H1 (cell line): Measurements from ENCODE around the gene TRMT61A. TPM values are rescaled to one million over a fixed set of nuclear protein-coding genes. Genes with fewer than 3 reads are reported as not detected.

Experiments used
- CTCF ChIA-PET: fragments of 300-600 bp; sonication (Branson Sonifier 250); formaldehyde crosslinking; loops from one replicate; lab custom pipeline; 2021; ENCODE audit not compliant: partially characterized antibody; lab: Charles Lee
- POLR2A ChIA-PET: fragments of 300-600 bp; sonication (Branson Sonifier 250); formaldehyde crosslinking; loops from one replicate; lab custom pipeline; 2021; ENCODE audit warnings: inconsistent platforms; ENCODE audit not compliant: partially characterized antibody; lab: Charles Lee
- DNase-seq, 2 experiments: peaks; one replicate each; pipeline versions ENCODE4 v3.0.0 to v3.0.0-alpha.2; 2010 to 2022; ENCODE audit warnings: low spot score in 2 of 2, low read depth in 1 of 2, mixed read lengths in 1 of 2
- FAIRE-seq: peaks from 2 replicates; lab custom pipeline; 2011; peaks lifted over from hg19 to GRCh38; lab: Jason Lieb, UNC
- H2AFZ ChIP-seq: 2 replicates; pipeline ENCODE4 v1.8.1; 2012; ENCODE audit warnings: low read length, inconsistent platforms
- H2AK5ac ChIP-seq: 2 replicates; pipeline ENCODE4 v1.6.1; 2013; ENCODE audit warnings: low read depth, low read length
- H2BK120ac ChIP-seq: replicated peaks from 2 replicates; pipeline ENCODE3; 2013; ENCODE audit warnings: low read depth, low read length, inconsistent platforms
- H2BK12ac ChIP-seq: 2 replicates; pipeline ENCODE4 v1.6.1; 2013; ENCODE audit warnings: low read depth, low read length
- H2BK15ac ChIP-seq: 2 replicates; pipeline ENCODE4 v1.6.1; 2013; ENCODE audit warnings: low read length
- H2BK20ac ChIP-seq: 2 replicates; pipeline ENCODE4 v1.6.1; 2013; ENCODE audit warnings: low read length
- H2BK5ac ChIP-seq: 2 replicates; pipeline ENCODE4 v1.6.1; 2013; ENCODE audit warnings: low read depth, low read length
- H3K14ac ChIP-seq: 2 replicates; pipeline ENCODE4 v1.6.1; 2013; ENCODE audit warnings: inconsistent platforms; ENCODE audit not compliant: insufficient read length
- H3K18ac ChIP-seq: 2 replicates; pipeline ENCODE4 v1.6.1; 2013; ENCODE audit warnings: low read length; ENCODE audit errors: extremely low read depth
- H3K23ac ChIP-seq: 2 replicates; pipeline ENCODE4 v1.6.1; 2013; ENCODE audit warnings: inconsistent platforms; ENCODE audit not compliant: insufficient read length
- H3K23me2 ChIP-seq: 2 replicates; pipeline ENCODE4 v1.6.1; 2013; ENCODE audit warnings: low read depth, low read length
- H3K27ac ChIP-seq: 2 replicates; pipeline ENCODE4 v1.6.1; 2011; ENCODE audit warnings: low read depth, low read length, inconsistent platforms
- H3K27me3 ChIP-seq, 4 experiments: replicated peaks in 1 of 4; 1 replicate in 1 of 4; 2 replicates in 3 of 4; pipeline versions ENCODE4 v1.6.1 to v1.8.1; 2011 to 2013; ENCODE audit warnings: low read length in 3 of 4, mild to moderate bottlenecking in 3 of 4, inconsistent platforms in 2 of 4, mixed read lengths in 2 of 4, moderate library complexity in 1 of 4; ENCODE audit not compliant: control insufficient read depth in 3 of 4, insufficient read depth in 3 of 4; ENCODE audit errors: extremely low read depth in 1 of 4
- H3K36me3 ChIP-seq, 4 experiments: 2 replicates each; pipeline versions ENCODE4 v1.6.1 to v1.8.1; 2011 to 2013; ENCODE audit warnings: mild to moderate bottlenecking in 4 of 4, low read length in 3 of 4, moderate library complexity in 2 of 4, control low read depth in 1 of 4, inconsistent platforms in 1 of 4; ENCODE audit not compliant: insufficient read depth in 4 of 4, control insufficient read depth in 2 of 4
- H3K4ac ChIP-seq: replicated peaks from 2 replicates; pipeline ENCODE3; 2013; ENCODE audit warnings: low read length, low read depth, mixed read lengths, inconsistent platforms; ENCODE audit not compliant: insufficient read length
- H3K4me1 ChIP-seq, 4 experiments: replicated peaks in 1 of 4; 1 replicate in 1 of 4; 2 replicates in 3 of 4; pipeline versions ENCODE4 v1.6.1 to v1.8.1; 2011 to 2013; ENCODE audit warnings: low read length in 3 of 4, inconsistent platforms in 2 of 4, mixed read lengths in 1 of 4; ENCODE audit not compliant: insufficient read depth in 4 of 4, control insufficient read depth in 3 of 4
- H3K4me2 ChIP-seq, 2 experiments: 2 replicates each; pipeline versions ENCODE4 v1.6.1 to v1.8.1; 2011 to 2013; ENCODE audit warnings: low read depth in 2 of 2, low read length in 2 of 2, control low read depth in 1 of 2, inconsistent platforms in 1 of 2, mild to moderate bottlenecking in 1 of 2; ENCODE audit not compliant: insufficient read depth in 1 of 2
- H3K4me3 ChIP-seq, 4 experiments: fragments of 200-600, 300-600 bp in 1 of 4; sonication (generic), shearing (Covaris generic), sonication (Bioruptor Twin) in 1 of 4; 2 replicates each; pipeline versions ENCODE4 v1.5.1 to v1.8.1; 2011 to 2016; ENCODE audit warnings: low read length in 4 of 4, low read depth in 3 of 4, control low read depth in 2 of 4, inconsistent platforms in 2 of 4, mild to moderate bottlenecking in 2 of 4, mixed read lengths in 1 of 4, moderate library complexity in 1 of 4; ENCODE audit not compliant: insufficient read depth in 2 of 4; ENCODE audit errors: extremely low read depth in 1 of 4
- H3K56ac ChIP-seq: replicated peaks from 2 replicates; pipeline ENCODE3; 2013; ENCODE audit warnings: low read depth, mild to moderate bottlenecking, mixed read lengths, low read length, inconsistent platforms; ENCODE audit not compliant: insufficient read length
- H3K79me1 ChIP-seq: 2 replicates; pipeline ENCODE4 v1.6.1; 2013; ENCODE audit warnings: low read depth, low read length, control low read depth
- H3K79me2 ChIP-seq, 2 experiments: 2 replicates each; pipeline versions ENCODE4 v1.6.1 to v1.8.1; 2012 to 2013; ENCODE audit warnings: low read length in 2 of 2, mild to moderate bottlenecking in 2 of 2, inconsistent platforms in 1 of 2; ENCODE audit not compliant: insufficient read depth in 2 of 2, control insufficient read depth in 1 of 2
- H3K9ac ChIP-seq, 4 experiments: replicated peaks in 1 of 4; 1 replicate in 1 of 4; 2 replicates in 3 of 4; pipeline versions ENCODE4 v1.6.1 to v1.8.1; 2011 to 2013; ENCODE audit warnings: low read depth in 3 of 4, low read length in 3 of 4, control low read depth in 2 of 4, mild to moderate bottlenecking in 2 of 4, moderate library complexity in 2 of 4, inconsistent platforms in 1 of 4; ENCODE audit errors: extremely low read depth in 1 of 4
- H3K9me3 ChIP-seq, 2 experiments: 2 replicates each; pipeline versions ENCODE4 v1.6.1 to v1.8.1; 2012 to 2013; ENCODE audit warnings: mild to moderate bottlenecking in 2 of 2, moderate library complexity in 2 of 2, control low read depth in 1 of 2, inconsistent platforms in 1 of 2, low read depth in 1 of 2, low read length in 1 of 2, mixed read lengths in 1 of 2; ENCODE audit not compliant: insufficient read depth in 2 of 2
- H4K20me1 ChIP-seq, 2 experiments: replicated peaks in 1 of 2; 2 replicates each; pipeline versions ENCODE3 to v1.8.1; 2011 to 2013; ENCODE audit warnings: inconsistent platforms in 2 of 2, low read length in 2 of 2, mild to moderate bottlenecking in 1 of 2; ENCODE audit not compliant: insufficient read depth in 2 of 2, control insufficient read depth in 1 of 2
- H4K5ac ChIP-seq: 2 replicates; pipeline ENCODE4 v1.6.1; 2013; ENCODE audit warnings: low read length, low read depth, mixed read lengths, inconsistent platforms; ENCODE audit not compliant: insufficient read length
- H4K8ac ChIP-seq: 2 replicates; pipeline ENCODE4 v1.8.0; 2013; ENCODE audit warnings: mild to moderate bottlenecking, moderate library complexity, low read length, inconsistent platforms; ENCODE audit not compliant: insufficient read depth; ENCODE audit errors: extremely low read depth
- H4K91ac ChIP-seq: replicated peaks from 2 replicates; pipeline ENCODE3; 2013; ENCODE audit warnings: low read length, mixed read lengths, inconsistent platforms; ENCODE audit not compliant: insufficient read length
- EP300 ChIP-seq, 2 experiments: IDR thresholded peaks; 1 replicate in 1 of 2; 2 replicates in 1 of 2; pipeline ENCODE4 v1.6.1; 2011 to 2012; ENCODE audit warnings: low read depth in 2 of 2, low read length in 2 of 2, mild to moderate bottlenecking in 2 of 2, borderline replicate concordance in 1 of 2, inconsistent platforms in 1 of 2, moderate library complexity in 1 of 2
- HDAC2 ChIP-seq, 2 experiments: fragments of 300-600 bp in 1 of 2; sonication (generic) in 1 of 2; IDR thresholded peaks; 2 replicates each; pipeline ENCODE4 v1.6.1; 2011 to 2012; ENCODE audit warnings: low read depth in 2 of 2, low read length in 2 of 2, mild to moderate bottlenecking in 2 of 2, moderate library complexity in 2 of 2, borderline replicate concordance in 1 of 2, inconsistent platforms in 1 of 2
- KDM4A ChIP-seq: IDR thresholded peaks from one replicate; pipeline ENCODE4 v1.7.1; 2012; ENCODE audit warnings: low read depth, mild to moderate bottlenecking, moderate library complexity, low read length, inconsistent platforms; ENCODE audit not compliant: severe bottlenecking
- NRF1 ChIP-seq: IDR thresholded peaks from 2 replicates; pipeline ENCODE4 v1.6.1; 2011; ENCODE audit warnings: mild to moderate bottlenecking, low read depth, low read length, improper control_type of control experiment
- POLR2AphosphoS5 ChIP-seq: IDR thresholded peaks from 2 replicates; pipeline ENCODE4 v1.6.1; 2011; ENCODE audit warnings: low read depth, low read length
- SP1 ChIP-seq: IDR thresholded peaks from 2 replicates; pipeline ENCODE4 v1.6.1; 2011; ENCODE audit warnings: low read depth, low read length
- SRF ChIP-seq: IDR thresholded peaks from 2 replicates; pipeline ENCODE4 v1.6.1; 2011; ENCODE audit warnings: mild to moderate bottlenecking, low read depth, low read length, moderate library complexity
- TEAD4 ChIP-seq: IDR thresholded peaks from 2 replicates; pipeline ENCODE4 v1.6.1; 2012; ENCODE audit warnings: low read depth, low read length, inconsistent platforms, mixed read lengths
- YY1 ChIP-seq: IDR thresholded peaks from 2 replicates; pipeline ENCODE4 v1.6.1; 2011; ENCODE audit warnings: low read depth, mild to moderate bottlenecking, low read length
- ZNF274 ChIP-seq: IDR thresholded peaks from 2 replicates; pipeline ENCODE4 v1.7.0; 2012; ENCODE audit warnings: low read length, borderline replicate concordance; ENCODE audit errors: extremely low read depth
- WGBS, 2 experiments: shearing (Covaris generic) in 1 of 2; methylation state at CpG; one replicate each; pipeline versions ENCODE4 v1.1.6 to v1.1.7; 2013 to 2015; ENCODE audit warnings: low lambda C conversion rate in 2 of 2, mixed read lengths in 2 of 2, inconsistent platforms in 1 of 2, low coverage in 1 of 2, missing lambda C conversion rate in 1 of 2; ENCODE audit not compliant: insufficient replicate concordance in 2 of 2, insufficient coverage in 1 of 2, insufficient read length in 1 of 2; ENCODE audit errors: extremely low coverage in 1 of 2, missing lambda C conversion rate in 1 of 2; 5-methylcytosine and 5-hydroxymethylcytosine counted together
- polyA plus RNA-seq, 7 experiments: library from polyadenylated mRNA; depleted of rRNA in 3 of 7; stranded (reverse) in 5 of 7; unstranded in 2 of 7; fragments of >200 nt in 5 of 7; fragments of 200-250 nt in 2 of 7; gene quantifications; 1 replicate in 5 of 7; 2 replicates in 1 of 7; 4 replicates in 1 of 7; pipeline versions ENCODE4 v1.2.1 to v1.2.3, GENCODE V29; 2011 to 2013; ENCODE audit warnings: missing spikeins in 2 of 7, mixed read lengths in 2 of 7
- total RNA-seq: library from RNA; stranded (reverse); fragmentation: NEBNext Ultra II Directional; extraction: Animal tissue kit (Norgen Biotek cat#: 25700); gene quantifications from 2 replicates; pipeline ENCODE4 v1.2.1, GENCODE V29; 2021
- TF ChIP-seq, protein P1 (sequence below): IDR thresholded peaks from 2 replicates; pipeline ENCODE4 v1.6.1; 2011; ENCODE audit warnings: low read length, improper control_type of control experiment

Gene TRMT61A
- total and polyA plus RNA-seq, 2 of the 8 experiments (the other 6 are each of a cell fraction or from before 2014, with no cell fraction given) = 15.8 to 19.0 TPM

DNA sequence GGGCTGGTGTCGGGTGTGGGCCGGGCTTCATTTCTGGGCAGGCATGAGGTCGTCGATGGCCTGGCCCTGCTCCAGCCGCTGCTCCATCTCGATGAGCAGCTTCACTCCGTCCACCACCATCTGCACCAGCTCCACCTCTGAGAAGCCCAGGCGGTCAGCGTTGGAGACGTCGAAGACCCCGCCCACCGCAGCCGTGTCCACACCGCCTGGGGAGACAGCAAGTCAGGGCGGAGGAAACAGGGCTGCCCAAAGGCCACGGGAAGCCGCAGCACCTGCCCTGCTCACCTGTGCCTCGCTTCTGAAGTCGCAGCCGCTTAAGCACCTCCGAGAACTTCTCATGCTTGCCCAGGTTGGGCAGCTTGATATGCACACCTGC is 9.2 kb upstream of the TRMT61A start:
- no peak overlapping the region for H4K5ac ChIP-seq
- H4K8ac ChIP-seq = no peak overlapping the region
- H3K4me1 ChIP-seq = peaks cover 0 to 28% (median 19%) of the 10 kb centered on the region in 4 experiments; a peak in 6 of 7 replicates
- no peak overlapping the region for H2BK120ac ChIP-seq
- H4K91ac ChIP-seq = no peak overlapping the region
- no peak overlapping the region for H3K9ac ChIP-seq
- H3K4me2 ChIP-seq = peak overlapping the region; percentile 73 to 80; a peak in 1 of 4 replicates
- 90% methylated on average over 20 of the region's 22 CpGs; no CpG with 5 or more reads in 1 of the 2 experiments for WGBS, 2 experiments
- no peak overlapping the region for H2AK5ac ChIP-seq
- H2BK20ac ChIP-seq = no peak overlapping the region
- DNase-seq (no peak), FAIRE-seq (no peak)
- H3K79me1 ChIP-seq = no peaks in the 10 kb centered on the region; the same call in 1 of the 2 replicates
- H3K79me2 ChIP-seq = peaks cover 0 to 2% of the 10 kb centered on the region in 2 experiments; a peak in 1 of 4 replicates
- H3K36me3 ChIP-seq = peaks cover 8 to 23% (median 17%) of the 10 kb centered on the region in 4 experiments; a peak in 7 of 8 replicates
- H3K9me3 ChIP-seq = no peaks in the 10 kb centered on the region
- ChIA-PET CTCF (interaction anchor here (0.6 to 31.3 kb wide), 9 partner anchors 10 to 194 kb away, joined by 3 to 921 read pairs (median 7); partner anchors contain the start of genes BAG5 and TRMT61A), POLR2A (interaction anchor here (1.3 to 12.6 kb wide), 6 partner anchors 9 to 175 kb away, joined by 3 to 844 read pairs (median 34); partner anchors contain the start of genes BAG5, COA8 and TRMT61A)
- H3K18ac ChIP-seq = no peak overlapping the region
- H2BK15ac ChIP-seq = no peak overlapping the region
- no peak overlapping the region for H3K4me3 ChIP-seq
- H3K4ac ChIP-seq = no peak overlapping the region
- peaks cover 10 to 20% of the 10 kb centered on the region in 2 experiments for H4K20me1 ChIP-seq
- H2BK12ac ChIP-seq = no peak overlapping the region
- no peak overlapping the region for H3K14ac ChIP-seq
- no peak overlapping the region for H2AFZ ChIP-seq
- H2BK5ac ChIP-seq = 0 out of 2 replicates have a peak overlapping the region, but pooled peaks have one; percentile 27
- no peak overlapping the region for H3K23ac ChIP-seq
- no peak overlapping the region for H3K56ac ChIP-seq
- peaks cover 3 to 17% (median 13%) of the 10 kb centered on the region in 4 experiments for H3K27me3 ChIP-seq
- H3K27ac ChIP-seq = no peak overlapping the region
- H3K23me2 ChIP-seq = peaks cover 14% of the 10 kb centered on the region; the same call in 1 of the 2 replicates
- TF ChIP-seq HDAC2 (IDR thresholded peaks at IDR 0.05; ENCODE audit: borderline replicate concordance in 1 of 2, low read depth in 2 of 2, low read length in 2 of 2) = no peak
- no peak for TF ChIP-seq SP1
- no peak; the same call in 1 of the 2 replicates for TF ChIP-seq POLR2AphosphoS5
- no peak for TF ChIP-seq KDM4A
- no peak for TF ChIP-seq ZNF274
- TF ChIP-seq NRF1 = no peak
- TF ChIP-seq TEAD4 = no peak
- TF ChIP-seq YY1 = no peak
- TF ChIP-seq SRF = no peak
- TF ChIP-seq, protein P1, sequence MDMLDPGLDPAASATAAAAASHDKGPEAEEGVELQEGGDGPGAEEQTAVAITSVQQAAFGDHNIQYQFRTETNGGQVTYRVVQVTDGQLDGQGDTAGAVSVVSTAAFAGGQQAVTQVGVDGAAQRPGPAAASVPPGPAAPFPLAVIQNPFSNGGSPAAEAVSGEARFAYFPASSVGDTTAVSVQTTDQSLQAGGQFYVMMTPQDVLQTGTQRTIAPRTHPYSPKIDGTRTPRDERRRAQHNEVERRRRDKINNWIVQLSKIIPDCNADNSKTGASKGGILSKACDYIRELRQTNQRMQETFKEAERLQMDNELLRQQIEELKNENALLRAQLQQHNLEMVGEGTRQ = no peak
- no peak for TF ChIP-seq EP300 (IDR thresholded peaks at IDR 0.05; ENCODE audit: borderline replicate concordance in 1 of 2, low read depth in 2 of 2, low read length in 2 of 2)
